ENCODE data around the gene NEURL1B.

The NEURL1B gene

DNA sequence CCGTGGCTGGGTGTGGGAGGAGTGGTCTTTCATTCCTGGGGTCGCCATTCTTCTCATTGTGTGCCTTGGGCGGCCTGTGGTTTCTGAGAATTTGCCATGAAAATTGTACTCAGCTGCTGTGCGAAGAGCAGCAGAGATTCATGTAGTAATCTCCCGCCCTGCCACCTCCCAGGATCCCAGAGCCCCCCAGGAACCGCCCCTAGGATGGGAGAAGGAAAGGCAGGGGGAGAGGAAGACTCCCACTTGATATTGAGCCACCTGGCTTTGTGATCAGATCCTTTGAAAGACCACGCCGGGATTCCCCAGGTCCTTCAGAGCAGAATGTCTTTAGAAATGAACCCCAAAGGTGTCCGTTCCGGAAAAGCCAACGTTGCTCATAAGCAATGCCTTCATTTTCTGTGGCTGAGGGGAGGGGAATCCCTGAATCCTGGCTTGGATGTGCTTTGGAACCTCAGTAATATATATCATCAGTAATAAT lies 27.6 kb downstream of the NEURL1B start:
- in situ Hi-C loops (cut with HindIII; ENCODE audit: low pct_ligation_motif_present, low sequenced_read_pairs): no loop called here
- TF ChIP-seq CTCF (IDR thresholded peaks at IDR 0.05; ENCODE audit: low read depth, low read length, missing control alignments): no peak

GRCh38 chr5:172669386-172670004 lies 28.4 kb downstream of the NEURL1B start:
- no peak overlapping the region for H3K27ac ChIP-seq
- H3K4me3 ChIP-seq (ENCODE audit: low read depth, low read length): no peak overlapping the region
- no peak for TF ChIP-seq CTCF (IDR thresholded peaks at IDR 0.05; ENCODE audit: low read depth, low read length, missing control alignments)
- no peaks in the 10 kb centered on the region for H3K36me3 ChIP-seq (replicated peaks)
- in situ Hi-C loops (cut with HindIII; ENCODE audit: low pct_ligation_motif_present, low sequenced_read_pairs): no loop called here
- DNase-seq: no peak
- no peaks in the 10 kb centered on the region for H3K27me3 ChIP-seq (replicated peaks)

More for the DNA sequence above, 27.6 kb downstream of the NEURL1B start:
- Histone ChIP-seq H3K27ac (no peak overlapping the region), H3K36me3 (replicated peaks) (no peaks in the 10 kb centered on the region), H3K4me3 (ENCODE audit: low read depth, low read length) (no peak overlapping the region), H3K27me3 (replicated peaks) (no peaks in the 10 kb centered on the region)
- DNase-seq: no peak

GRCh38 chr5:172670005-172670402 lies 28.9 kb downstream of the NEURL1B start:
- no peak for TF ChIP-seq CTCF (IDR thresholded peaks at IDR 0.05; ENCODE audit: low read depth, low read length, missing control alignments)
- no peak for DNase-seq
- in situ Hi-C loops (cut with HindIII; ENCODE audit: low pct_ligation_motif_present, low sequenced_read_pairs): no loop called here
- no peaks in the 10 kb centered on the region for H3K27me3 ChIP-seq (replicated peaks)
- no peaks in the 10 kb centered on the region for H3K36me3 ChIP-seq (replicated peaks)
- H3K4me3 ChIP-seq (ENCODE audit: low read depth, low read length): no peak overlapping the region
- H3K27ac ChIP-seq: no peak overlapping the region

GRCh38 chr5:172670444-172670843 lies 29.4 kb downstream of the NEURL1B start:
- no peak overlapping the region for H3K27ac ChIP-seq
- in situ Hi-C loops (cut with HindIII; ENCODE audit: low pct_ligation_motif_present, low sequenced_read_pairs): no loop called here

DNA sequence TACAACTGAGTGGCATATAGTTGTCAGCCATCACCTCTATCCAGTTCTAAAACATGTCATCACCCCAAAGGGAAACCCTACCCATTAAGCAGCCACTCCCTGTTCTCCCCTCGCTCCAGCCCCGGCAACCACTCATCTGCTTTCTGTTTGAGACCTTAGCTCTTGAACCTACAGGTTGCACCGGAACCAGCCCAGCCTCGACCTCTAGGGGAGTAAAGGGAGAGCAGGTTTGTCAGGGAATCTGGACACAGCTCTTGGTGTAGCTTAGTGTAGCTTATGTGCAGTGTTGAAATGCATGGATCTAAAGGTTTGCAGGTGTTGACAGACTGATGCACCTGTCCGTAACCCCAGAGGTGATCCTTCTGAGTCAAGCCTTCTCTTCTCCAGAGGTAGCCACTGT lies 30.0 kb downstream of the NEURL1B start:
- Histone ChIP-seq H3K36me3 (replicated peaks) (no peaks in the 10 kb centered on the region), H3K27ac (no peak overlapping the region), H3K27me3 (replicated peaks) (no peaks in the 10 kb centered on the region), H3K4me3 (ENCODE audit: low read depth, low read length) (no peak overlapping the region)
- in situ Hi-C loops (cut with HindIII; ENCODE audit: low pct_ligation_motif_present, low sequenced_read_pairs): no loop called here
- DNase-seq: no peak
- TF ChIP-seq CTCF (IDR thresholded peaks at IDR 0.05; ENCODE audit: low read depth, low read length, missing control alignments): no peak

More at GRCh38 chr5:172670444-172670843, 29.4 kb downstream of the NEURL1B start:
- Histone ChIP-seq H3K27me3 (replicated peaks) (no peaks in the 10 kb centered on the region), H3K4me3 (ENCODE audit: low read depth, low read length) (no peak overlapping the region), H3K36me3 (replicated peaks) (no peaks in the 10 kb centered on the region)
- DNase-seq: no peak
- TF ChIP-seq CTCF (IDR thresholded peaks at IDR 0.05; ENCODE audit: low read depth, low read length, missing control alignments): no peak

DNA sequence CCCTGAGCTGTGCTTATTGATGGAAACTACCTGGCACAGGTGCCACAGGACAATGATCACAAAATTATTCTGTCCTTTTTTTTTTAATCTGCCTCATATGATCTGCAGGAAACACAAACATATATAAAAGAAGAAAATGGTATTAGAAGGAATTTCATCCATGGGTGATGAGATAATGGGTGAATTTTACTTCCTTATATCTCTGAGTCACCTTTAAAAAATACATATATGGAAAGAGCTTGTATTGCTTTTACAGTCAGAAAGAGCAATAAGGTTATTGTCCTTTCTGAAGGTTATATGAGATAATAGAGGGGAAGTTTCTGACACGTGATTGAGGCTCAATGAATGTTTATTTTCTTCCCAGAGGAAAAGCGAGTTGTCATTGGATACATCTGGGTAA lies 31.6 kb downstream of the NEURL1B start:
- no peaks in the 10 kb centered on the region for H3K27me3 ChIP-seq (replicated peaks)
- no peak overlapping the region for H3K27ac ChIP-seq
- H3K36me3 ChIP-seq (replicated peaks): no peaks in the 10 kb centered on the region
- TF ChIP-seq CTCF (IDR thresholded peaks at IDR 0.05; ENCODE audit: low read depth, low read length, missing control alignments): no peak
- no peak overlapping the region for H3K4me3 ChIP-seq (ENCODE audit: low read depth, low read length)
- DNase-seq: no peak
- in situ Hi-C loops (cut with HindIII; ENCODE audit: low pct_ligation_motif_present, low sequenced_read_pairs): no loop called here
